T47D (cell line): ENCODE results near the gene CARM1.
"Not testable (repeated sequence)": the region's sequence is repeated elsewhere in the genome, so short reads cannot be mapped to it uniquely, and the experiment has no call there.

ENCODE experiments used
- DNase-seq, 2 experiments: peaks; one replicate each; pipeline versions ENCODE4 v3.0.0 to v3.0.0-alpha.2; 2011 to 2012; ENCODE audit warnings: low read depth in 1 of 2, low spot score in 1 of 2
- JUND ChIP-seq: IDR thresholded peaks from 2 replicates; pipeline ENCODE4 v1.6.1; 2012; ENCODE audit warnings: low read depth
- in situ Hi-C: cut with HindIII; loops from 2 replicates; pipeline ENCODE4 v1.10.0; 2016; ENCODE audit warnings: low sequenced_read_pairs, low pct_unique_long_range_greater_than_20kb

CARM1 gene

DNA sequence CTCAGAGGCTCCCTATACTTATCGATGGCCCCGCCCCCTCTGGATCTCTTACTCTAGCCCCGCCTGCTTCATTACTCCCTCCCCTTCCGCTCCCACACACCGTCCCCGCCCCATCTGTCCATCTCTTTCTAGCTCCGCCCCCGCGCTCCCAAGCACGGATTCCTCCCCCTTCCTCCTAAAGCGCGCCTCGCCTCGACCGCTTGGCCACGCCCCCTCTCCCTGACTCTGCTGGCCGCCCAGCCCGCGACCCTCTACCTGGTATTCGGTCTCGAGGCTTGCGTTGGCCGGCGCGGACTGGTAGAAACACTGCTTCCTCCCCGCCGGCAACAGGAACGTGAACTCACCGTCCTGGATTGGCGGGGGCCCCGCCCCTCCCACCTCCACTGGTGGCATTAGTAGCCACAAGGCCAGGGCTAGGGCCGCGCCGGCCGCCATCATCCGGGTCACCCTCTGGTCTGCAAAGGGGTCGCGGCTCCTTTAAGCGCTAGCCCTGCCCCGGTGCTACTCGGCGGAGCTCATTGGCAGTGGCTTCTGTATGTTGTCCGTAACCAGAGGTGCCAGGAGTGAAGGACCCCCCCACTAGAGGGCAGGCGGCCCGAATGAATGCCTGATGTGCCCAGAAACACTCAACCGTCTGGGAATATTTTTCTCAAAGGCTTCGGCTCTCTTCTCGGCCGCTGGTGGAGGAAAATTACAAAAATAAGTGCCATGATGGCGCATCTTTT lies 35.4 kb upstream of the CARM1 start, which contains the start of gene TMED1:
Gene TMED1, minus strand, starts transcription at position 459 of the 725 bp plus-strand sequence. Its CDS starts 21 bp downstream, at position 438.
- in situ Hi-C loops = no loop called here
- no peak for TF ChIP-seq JUND
- peak; percentile 81 to 99 for DNase-seq

DNA sequence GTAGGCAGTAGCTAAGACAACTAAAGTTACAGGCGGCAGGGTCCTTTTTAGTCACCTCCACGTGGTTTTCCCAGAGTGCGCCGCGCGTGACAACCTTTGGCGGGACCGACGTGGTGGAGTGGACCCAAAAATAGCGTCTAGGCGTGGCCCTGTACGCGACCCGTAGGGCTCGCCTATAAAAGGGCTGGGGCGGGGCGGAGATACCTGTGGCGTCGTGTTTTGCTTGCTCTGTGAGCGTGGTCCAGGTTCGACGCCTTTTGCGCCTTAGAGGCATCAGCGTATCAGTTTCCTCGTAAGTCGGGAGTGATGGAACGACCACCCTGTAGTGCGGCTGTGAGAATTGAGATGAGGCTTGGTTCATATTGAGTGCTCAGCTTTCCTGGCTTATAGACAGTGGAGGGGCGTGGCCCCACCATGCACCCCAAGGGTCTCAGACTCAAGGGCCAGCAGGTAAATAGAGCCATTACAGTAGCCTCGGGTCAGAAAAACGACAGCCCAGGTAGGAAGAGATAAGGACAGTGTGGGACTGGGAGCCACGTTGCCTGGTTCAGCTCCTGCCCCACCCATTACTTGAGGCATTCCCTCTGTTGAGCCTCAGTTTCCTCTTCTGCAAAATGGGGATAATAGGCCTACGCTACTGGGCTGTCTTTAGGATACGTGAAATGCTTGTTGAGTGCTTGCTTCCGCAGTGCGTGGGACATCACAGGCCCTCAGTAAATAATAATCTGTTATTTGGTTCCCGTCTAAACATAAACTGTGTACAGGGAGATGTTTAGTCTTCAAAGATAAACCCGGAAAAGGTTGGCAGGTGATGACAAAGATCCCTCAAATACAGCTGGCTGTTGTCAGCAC lies 34.6 kb upstream of the CARM1 start:
- no peak for TF ChIP-seq JUND
- in situ Hi-C loops = no loop called here
- peak in 1 of 2 experiments; percentile 90 for DNase-seq

DNA sequence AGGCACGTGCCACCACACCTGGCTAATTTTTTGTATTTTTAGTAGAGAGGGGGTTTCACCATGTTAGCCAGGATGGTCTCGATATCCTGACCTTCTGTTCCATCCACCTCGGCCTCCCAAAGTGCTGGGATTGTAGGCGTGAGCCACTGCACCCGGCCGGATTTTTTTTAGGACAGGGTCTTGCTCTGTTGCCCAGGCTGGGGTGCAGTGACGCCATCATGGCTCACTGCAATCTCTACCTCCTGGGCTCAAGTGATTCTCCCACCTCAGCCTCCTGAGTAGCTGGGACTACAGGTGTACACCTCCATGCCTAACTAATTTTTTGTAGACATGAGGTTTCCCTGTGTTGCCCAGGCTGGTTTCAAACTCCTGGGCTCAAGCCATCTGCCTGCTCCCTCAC lies 33.7 kb upstream of the CARM1 start:
- DNase-seq, in situ Hi-C loops: not testable (repeated sequence)

DNA sequence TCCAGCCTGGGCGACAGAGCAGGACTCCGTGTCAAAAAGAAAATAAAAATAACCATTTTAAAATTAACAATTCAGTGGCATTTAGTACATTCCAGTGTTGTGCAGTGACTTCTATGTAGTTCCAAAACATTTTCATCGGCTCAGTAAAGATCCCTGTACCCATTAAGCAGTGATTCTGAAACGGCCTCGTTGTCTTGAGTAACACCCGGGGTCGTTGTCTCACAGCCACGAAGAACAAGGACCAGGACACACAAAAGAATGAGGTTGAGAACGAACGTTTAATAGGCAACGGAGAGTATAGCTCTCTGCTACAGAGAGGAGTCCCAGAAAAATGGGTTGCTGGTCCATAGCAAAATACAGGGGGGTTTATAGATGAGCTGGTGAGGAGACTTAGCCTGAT lies 33.0 kb upstream of the CARM1 start:
- in situ Hi-C loops = no loop called here

DNA sequence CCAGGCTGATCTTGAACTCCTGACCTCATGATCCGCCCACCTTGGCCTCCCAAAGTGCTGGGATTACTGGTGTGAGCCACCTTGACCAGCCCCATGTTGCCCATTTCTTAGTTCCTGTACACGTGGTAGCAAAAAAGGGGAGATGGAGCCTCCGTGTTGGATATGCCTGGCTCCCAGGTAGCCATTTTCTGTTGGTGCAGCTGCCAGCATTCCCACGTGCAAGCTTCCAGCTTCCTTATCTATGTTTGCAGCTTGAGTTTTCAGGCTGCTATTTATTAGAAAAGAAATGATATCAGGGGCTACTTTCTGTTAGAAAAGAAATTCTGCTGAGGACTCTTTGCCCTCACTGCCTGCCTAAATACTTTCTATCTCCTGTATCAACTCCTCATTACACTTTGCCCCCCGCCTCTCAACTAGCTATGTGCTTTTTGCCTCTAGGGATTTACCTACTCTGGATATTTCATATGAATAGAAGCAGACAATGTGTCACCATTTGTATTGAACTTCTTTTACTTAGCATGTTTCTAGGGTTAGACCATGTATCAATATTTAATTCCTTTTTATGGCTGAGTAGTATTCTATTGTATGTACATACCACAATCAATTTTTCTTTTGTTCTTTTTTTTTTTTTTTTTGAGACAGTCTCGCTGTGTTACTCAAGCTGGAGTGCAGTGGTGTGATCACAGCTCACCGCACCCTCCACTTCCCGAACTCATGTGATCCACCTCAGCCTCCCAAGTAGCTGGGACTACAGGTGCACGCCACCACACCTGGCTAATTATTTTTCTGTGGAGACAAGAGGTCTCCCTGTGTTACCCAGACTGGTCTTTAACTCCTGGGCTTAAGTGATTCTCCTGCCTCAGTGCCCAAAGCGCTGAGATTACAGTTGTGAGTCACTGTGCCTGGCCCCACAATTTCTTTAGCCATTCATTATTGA lies 32.0 kb upstream of the CARM1 start:
- no peak for TF ChIP-seq JUND
- in situ Hi-C loops = no loop called here
- DNase-seq = no peak

More for the DNA sequence above, 33.0 kb upstream of the CARM1 start:
- TF ChIP-seq JUND = no peak
- no peak for DNase-seq

DNA sequence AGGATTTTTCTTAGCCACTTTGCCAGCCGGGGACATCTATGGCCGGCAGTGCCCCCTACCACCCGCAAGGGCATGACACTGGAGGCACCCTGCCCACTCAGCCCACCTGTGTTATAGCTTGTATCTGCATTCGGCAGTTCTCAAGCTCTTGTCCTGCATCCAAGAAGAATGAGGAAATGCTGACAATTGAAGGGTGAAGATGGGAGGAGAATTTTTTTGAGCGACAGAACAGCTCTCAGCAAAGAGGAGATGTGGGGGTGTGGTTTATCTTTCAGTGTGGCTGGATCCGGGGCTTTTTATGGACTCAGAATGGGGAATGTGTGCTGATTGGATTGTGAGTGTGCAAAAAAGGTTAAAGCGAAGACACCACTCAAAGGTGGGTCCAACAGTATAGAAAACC lies 28.6 kb upstream of the CARM1 start:
- no peak for TF ChIP-seq JUND
- in situ Hi-C loops = no loop called here
- no peak for DNase-seq

DNA sequence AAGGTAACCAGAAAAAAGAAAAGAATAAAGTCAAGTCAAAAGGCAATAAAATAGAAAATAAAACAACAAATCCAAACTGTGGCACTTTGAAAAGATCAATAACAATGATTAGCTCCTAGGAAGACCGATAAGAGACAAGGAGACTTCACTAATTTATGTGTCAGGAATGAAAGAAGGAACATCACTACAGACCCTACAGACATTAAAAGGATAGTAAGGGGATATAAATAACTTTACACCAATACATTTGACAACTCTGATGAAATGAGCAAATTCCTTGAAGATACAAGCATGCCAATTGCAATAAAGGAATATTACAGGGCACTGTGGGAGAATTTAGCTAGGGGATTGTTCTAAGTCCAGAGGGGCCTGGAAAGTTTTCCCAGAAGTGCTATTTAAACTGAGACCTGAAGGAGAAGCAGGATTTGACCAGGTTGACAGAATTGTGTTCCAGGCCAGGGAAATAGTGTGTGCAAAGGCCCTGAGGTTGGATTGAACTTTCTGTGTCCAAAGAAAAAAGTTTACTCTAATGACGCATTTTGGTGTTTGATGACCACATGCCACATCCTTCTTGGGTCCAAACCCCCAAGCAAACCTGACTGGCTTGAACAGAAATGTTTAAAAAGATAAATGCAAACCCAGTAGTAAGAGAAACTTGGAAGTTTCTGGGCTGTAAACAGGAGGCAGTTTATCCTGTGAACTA lies 24.7 kb upstream of the CARM1 start:
- DNase-seq = no peak
- in situ Hi-C loops = no loop called here
- TF ChIP-seq JUND = no peak

DNA sequence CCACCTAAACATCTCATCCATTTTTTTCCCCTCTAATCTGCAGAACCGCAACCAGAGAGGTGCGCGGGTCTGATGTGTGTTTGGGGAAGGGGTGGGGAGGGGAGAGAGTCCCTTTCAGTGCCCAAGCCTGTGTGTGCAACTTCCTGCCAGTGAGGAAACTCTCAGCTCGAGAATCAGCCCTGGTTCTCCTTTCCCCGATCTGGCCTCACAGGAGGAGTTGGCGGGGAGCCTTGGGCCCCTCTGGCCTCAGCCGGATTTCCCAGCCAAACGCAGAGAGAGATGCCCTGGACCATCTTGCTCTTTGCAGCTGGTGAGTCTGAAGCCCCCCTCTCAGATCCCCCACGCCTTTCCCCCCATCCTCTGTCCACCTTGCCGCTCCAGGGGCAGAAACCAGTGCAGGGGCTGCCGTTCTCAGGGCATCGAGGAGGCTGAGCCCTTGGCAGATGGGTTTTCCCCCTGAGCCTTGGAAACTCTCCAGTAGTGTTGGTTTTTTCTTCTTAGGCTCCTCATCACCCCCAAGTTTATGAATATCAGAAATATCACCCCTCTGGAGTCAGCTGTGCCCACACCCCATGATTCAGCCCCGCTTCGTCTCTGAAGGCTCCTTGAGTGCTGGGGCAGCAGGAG lies 23.0 kb upstream of the CARM1 start, which contains the start of gene C19orf38:
Gene C19orf38, plus strand, starts transcription at position 186 of the 627 bp plus-strand sequence. Its CDS starts 94 bp downstream, at position 280.
- no peak for DNase-seq

DNA sequence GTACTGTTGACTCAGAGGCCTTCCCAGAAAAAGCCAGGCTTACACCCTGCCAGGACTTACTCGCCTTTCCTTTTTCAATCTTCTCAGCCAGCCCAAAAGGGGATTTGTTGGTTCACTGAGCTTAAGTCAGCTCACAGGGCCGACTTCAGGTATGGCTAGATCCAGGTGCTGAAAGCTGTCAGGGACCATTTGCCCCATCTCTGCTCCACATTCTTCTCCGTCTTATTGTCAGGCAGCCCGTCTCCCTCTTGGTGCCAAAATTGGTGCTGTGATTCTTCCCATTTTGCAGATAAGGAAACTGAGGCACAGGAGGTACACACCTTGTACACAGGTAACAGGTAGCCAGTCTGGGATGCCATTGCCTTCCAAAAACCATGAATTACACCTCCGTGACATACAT lies 20.7 kb upstream of the CARM1 start:
- in situ Hi-C loops = no loop called here
- DNase-seq = no peak
- no peak for TF ChIP-seq JUND

More for the DNA sequence above, 23.0 kb upstream of the CARM1 start, which contains the start of gene C19orf38:
- no peak for TF ChIP-seq JUND
- in situ Hi-C loops = no loop called here

DNA sequence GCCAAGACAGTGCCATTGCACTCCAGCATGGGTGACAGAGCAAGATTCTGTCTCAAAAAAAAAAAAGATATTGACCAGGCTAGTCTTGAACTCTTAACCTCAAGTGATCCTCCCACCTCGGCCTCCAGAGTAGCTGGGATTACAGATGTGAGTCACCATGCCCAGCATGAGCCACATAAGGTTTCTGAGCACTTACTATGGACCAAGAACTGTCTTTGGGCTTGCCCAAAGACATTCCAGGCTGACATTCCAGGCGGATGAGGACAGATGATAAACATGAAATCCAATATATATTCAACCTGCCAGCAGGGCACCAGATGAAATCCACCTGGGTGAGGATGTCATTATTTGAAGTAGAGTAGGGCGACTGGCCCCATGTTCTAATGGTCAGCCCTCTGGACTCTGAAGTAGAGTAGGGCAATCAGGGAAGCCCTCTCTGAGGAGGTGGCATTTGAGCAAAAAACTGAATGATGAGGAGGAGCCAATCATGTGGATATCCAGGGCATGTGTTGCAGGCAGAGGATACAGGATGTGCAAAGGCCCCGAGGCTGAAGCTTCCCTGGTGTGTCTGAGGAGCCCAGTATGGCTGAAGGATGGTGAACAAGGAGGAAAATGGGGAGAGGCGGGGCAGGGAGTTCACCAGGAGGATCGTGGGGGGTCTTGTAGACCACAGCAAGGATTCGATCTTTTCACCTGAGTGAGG lies 19.1 kb upstream of the CARM1 start:
- DNase-seq = peak in 1 of 2 experiments; percentile 61
- TF ChIP-seq JUND = no peak
- in situ Hi-C loops = no loop called here

DNA sequence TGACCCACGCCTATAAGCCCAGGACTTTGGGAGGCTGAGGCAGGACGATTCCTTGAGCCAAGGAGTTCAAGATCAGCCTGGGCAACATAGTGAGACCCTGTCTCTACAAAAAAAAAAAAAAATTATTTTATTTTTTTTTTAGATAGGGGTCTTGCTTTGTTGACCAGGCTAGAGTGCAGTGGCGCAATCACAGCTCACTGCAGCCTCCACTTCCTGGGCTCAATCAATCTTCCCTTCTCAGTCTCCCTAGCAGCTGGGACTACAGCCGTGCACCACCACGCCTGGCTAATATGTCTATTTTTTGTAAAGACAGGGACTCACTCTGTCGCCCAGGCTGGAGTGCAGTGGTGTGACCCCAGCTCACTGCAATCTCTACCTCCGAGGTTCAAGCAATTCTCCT lies 18.4 kb upstream of the CARM1 start:
- no peak for DNase-seq
- no peak for TF ChIP-seq JUND
- in situ Hi-C loops = no loop called here
